ENCODE results near the gene CLEC9A. TPM values are rescaled to one million over a fixed set of nuclear protein-coding genes. Genes with fewer than 3 reads are reported as not detected.
"Not testable (repeated sequence)": the region's sequence is repeated elsewhere in the genome, so short reads cannot be mapped to it uniquely, and the experiment has no call there.

Gene CLEC9A
- not detected for total RNA-seq

GRCh38 chr12:10030446-10030845 is at the start of gene CLEC9A:
TSS of gene CLEC9A (plus strand) at chr12:10030682. CDS start at chr12:10052688, 22,006 bp downstream.
- no peak for DNase-seq (ENCODE audit: low spot score in 2 of 2)
- FAIRE-seq: no peak

- DNase-seq (ENCODE audit: low spot score in 2 of 2): no peak
- FAIRE-seq: no peak
Measured at GRCh38 chr12:9991876-9992275, 38.6 kb upstream of the CLEC9A start.

GRCh38 chr12:9992296-9992695 is 38.2 kb upstream of the CLEC9A start:
- FAIRE-seq (peak; percentile 74), DNase-seq (ENCODE audit: low spot score in 2 of 2) (no peak)

GRCh38 chr12:9999016-9999415 is 31.5 kb upstream of the CLEC9A start, which contains the start of gene CLEC1B:
TSS of gene CLEC1B (minus strand) at chr12:9999121. CDS start at chr12:9999100, 21 bp downstream.
- FAIRE-seq: no peak
- DNase-seq (ENCODE audit: low spot score in 2 of 2): no peak

- DNase-seq (ENCODE audit: low spot score in 2 of 2) (no peak), FAIRE-seq (no peak)
Measured at GRCh38 chr12:10001171-10001776, 29.2 kb upstream of the CLEC9A start.

GRCh38 chr12:10012630-10013330 is 17.7 kb upstream of the CLEC9A start:
- no peak for DNase-seq (ENCODE audit: low spot score in 2 of 2)
- no peak for FAIRE-seq

GRCh38 chr12:10015450-10015849 is 15.0 kb upstream of the CLEC9A start:
- FAIRE-seq (no peak), DNase-seq (ENCODE audit: low spot score in 2 of 2) (no peak)

DNA sequence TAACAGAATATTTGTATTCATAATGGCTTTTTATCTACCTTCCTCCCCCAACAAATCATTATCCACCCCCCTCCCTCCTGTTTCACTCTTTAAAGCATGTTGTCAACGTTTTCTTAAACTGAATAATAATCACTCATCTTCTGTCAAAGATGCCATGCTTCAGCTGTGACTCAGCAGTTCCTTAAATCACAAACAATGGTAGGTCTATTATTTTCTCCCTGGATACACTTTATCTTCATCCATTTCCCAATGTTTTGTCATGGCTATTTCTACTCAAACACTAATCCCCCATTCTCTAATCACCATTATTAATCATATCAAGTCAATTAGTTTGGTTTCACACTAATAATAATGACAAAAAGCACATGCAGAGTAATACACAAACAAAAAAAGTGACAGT is 13.6 kb upstream of the CLEC9A start:
- no peak for DNase-seq (ENCODE audit: low spot score in 2 of 2)

GRCh38 chr12:10018386-10018785 is 12.1 kb upstream of the CLEC9A start:
- FAIRE-seq (no peak), DNase-seq (ENCODE audit: low spot score in 2 of 2) (no peak)

More for the DNA sequence above, 13.6 kb upstream of the CLEC9A start:
- no peak for FAIRE-seq

DNA sequence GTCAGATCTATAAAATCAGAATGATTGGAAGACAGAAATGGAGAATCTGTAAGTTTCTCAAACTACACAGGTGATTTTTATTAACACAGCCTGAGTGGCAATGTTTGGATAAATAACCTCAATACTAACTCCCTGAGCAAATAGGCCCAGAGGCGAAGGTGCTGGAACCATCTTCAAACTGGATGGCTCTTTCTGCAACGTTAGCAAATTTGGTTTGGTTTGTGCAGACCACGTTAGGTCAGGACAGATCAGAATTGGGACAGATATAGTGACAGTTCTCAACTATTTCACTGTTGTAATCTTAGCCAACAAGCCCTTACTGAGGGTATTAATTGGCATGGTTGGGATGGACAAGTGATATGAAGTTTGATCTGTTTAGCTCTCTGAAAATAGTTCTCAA is 9.1 kb upstream of the CLEC9A start:
- FAIRE-seq (no peak), DNase-seq (ENCODE audit: low spot score in 2 of 2) (no peak)

- no peak for DNase-seq (ENCODE audit: low spot score in 2 of 2)
- FAIRE-seq: no peak
Measured at GRCh38 chr12:10025236-10025635, 5.2 kb upstream of the CLEC9A start.

- not testable (repeated sequence) for FAIRE-seq
Measured at GRCh38 chr12:10026666-10027065, 3.8 kb upstream of the CLEC9A start.

DNA sequence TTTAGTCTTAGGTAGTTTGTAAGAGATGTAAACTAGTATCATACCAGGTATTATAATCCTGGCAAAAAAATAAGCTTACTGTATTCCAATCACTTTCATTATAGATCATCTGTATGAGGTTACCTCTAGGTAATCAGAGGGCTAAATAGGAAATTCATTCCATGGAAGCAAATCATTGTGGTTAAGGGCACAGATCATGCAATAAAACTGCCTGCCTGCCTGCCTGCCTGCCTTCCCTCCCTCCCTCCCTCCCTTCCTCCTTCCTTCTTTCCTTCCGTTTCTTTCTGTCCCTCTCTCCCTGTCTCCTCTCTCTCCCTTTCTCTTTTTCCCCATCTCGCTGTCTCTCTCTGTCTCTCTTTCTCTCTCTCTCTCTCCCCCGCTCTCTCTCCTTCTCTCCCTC is 3.2 kb upstream of the CLEC9A start:
- FAIRE-seq (no peak), DNase-seq (ENCODE audit: low spot score in 2 of 2) (no peak)

More at GRCh38 chr12:10026666-10027065, 3.8 kb upstream of the CLEC9A start:
- not testable (repeated sequence) for DNase-seq (ENCODE audit: low spot score in 2 of 2)

DNA sequence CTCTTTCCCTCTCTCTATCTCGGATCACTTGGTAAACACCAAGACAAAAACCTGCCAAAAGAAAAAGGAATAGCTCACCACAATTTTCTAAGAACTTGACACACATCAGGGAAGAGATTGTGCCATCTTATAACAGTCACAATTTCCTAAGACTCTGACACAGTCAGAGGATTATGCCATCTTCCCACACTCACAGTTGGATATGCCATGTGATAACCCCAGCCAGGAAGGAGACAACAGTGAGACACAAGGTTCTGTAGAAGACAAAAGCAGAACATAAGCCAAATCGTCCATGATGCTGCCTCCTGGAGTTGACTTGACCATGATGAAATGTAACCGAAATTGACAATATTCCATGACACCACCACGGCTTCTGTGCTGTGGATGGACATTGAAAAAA is 2.8 kb upstream of the CLEC9A start:
- DNase-seq (ENCODE audit: low spot score in 2 of 2): no peak
- no peak for FAIRE-seq

- FAIRE-seq (no peak), DNase-seq (ENCODE audit: low spot score in 2 of 2) (no peak)
Measured at GRCh38 chr12:10031321-10031720, 839 bp downstream of the CLEC9A start.

DNA sequence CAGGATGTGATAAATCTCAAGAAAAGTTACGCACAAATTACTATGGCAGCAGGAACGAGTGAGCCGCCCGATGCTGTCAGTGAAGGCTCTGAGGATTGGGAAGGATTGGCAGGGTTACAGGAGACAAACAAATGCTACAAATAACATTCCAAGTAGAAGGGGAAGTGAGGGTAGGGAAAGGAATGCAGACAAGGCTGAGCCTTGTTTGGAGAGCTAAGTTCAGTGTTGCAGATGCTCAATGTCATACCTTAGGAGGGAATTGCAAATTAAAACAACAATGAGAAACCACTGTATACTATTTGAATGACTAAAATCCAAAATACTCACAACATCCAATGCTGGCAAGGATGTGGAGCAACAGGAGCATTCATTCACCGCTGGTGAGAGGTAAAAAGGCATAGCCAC is 1.3 kb downstream of the CLEC9A start:
- DNase-seq (ENCODE audit: low spot score in 2 of 2): no peak
- FAIRE-seq: no peak

GRCh38 chr12:10033783-10034545 is 3.5 kb downstream of the CLEC9A start:
- FAIRE-seq (no peak), DNase-seq (ENCODE audit: low spot score in 2 of 2) (no peak)

GRCh38 chr12:10042167-10042566 is 11.7 kb downstream of the CLEC9A start:
- FAIRE-seq: no peak
- DNase-seq (ENCODE audit: low spot score in 2 of 2): no peak

- no peak for DNase-seq (ENCODE audit: low spot score in 2 of 2)
- no peak for FAIRE-seq
Measured at GRCh38 chr12:10048526-10048925, 18.0 kb downstream of the CLEC9A start.

- DNase-seq (ENCODE audit: low spot score in 2 of 2) (no peak), FAIRE-seq (no peak)
Measured at GRCh38 chr12:10052193-10052913, 21.9 kb downstream of the CLEC9A start.

DNA sequence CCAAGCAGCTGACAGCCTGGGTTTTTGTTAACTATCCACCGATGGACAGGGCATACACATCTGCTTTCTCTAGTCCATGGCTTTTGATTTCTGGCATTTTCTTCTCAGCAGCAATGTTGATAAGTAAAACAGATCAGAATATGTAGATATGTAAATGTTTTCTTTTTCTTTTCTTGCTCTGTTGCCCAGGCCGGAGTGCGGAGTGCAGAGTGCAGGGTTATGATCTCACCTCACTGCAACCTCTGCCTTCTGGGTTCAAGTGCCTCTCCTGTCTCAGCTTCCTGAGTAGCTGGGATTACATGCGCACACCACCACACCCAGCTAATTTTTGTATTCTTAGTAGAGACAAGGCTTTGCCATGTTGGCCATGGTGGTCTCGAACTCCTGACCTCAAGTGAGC is 27.9 kb downstream of the CLEC9A start:
- DNase-seq (ENCODE audit: low spot score in 2 of 2) (no peak), FAIRE-seq (no peak)

Measured in frontal cortex (tissue), 4 donors.